BJ (cell line): ENCODE data around the gene WHRN. TPM values are rescaled to one million over a fixed set of nuclear protein-coding genes. Genes with fewer than 3 reads are reported as not detected.

Source experiments
- CTCF ChIA-PET: fragments of 350-600 bp; formaldehyde crosslinking; extraction: SDS; loops from one replicate; lab custom pipeline; 2021; ENCODE audit warnings: antibody characterized with exemption, inconsistent platforms; lab: Yijun Ruan, JAX
- POLR2A ChIA-PET: fragments of 300-600 bp; sonication (Branson Sonifier 250); formaldehyde crosslinking; extraction: SDS; loops from one replicate; lab custom pipeline; 2021; ENCODE audit warnings: antibody characterized with exemption; lab: Charles Lee
- DNase-seq: peaks from one replicate; pipeline ENCODE4 v3.0.0-alpha.2; 2011; ENCODE audit warnings: low read depth
- H3K27me3 ChIP-seq: 2 replicates; pipeline ENCODE4 v1.6.0; 2011; ENCODE audit warnings: low read length; ENCODE audit not compliant: control insufficient read depth, insufficient read depth
- H3K36me3 ChIP-seq: 2 replicates; pipeline ENCODE4 v1.5.1; 2011; ENCODE audit warnings: low read length; ENCODE audit not compliant: control insufficient read depth, insufficient read depth
- H3K4me3 ChIP-seq: 2 replicates; pipeline ENCODE4 v1.5.1; 2011; ENCODE audit warnings: low read depth, mild to moderate bottlenecking, control low read depth, low read length
- polyA plus RNA-seq: library from polyadenylated mRNA; depleted of rRNA; stranded (reverse); fragments of >200 nt; gene quantifications from 2 replicates; pipeline ENCODE4 v1.2.3, GENCODE V29; 2011
- TF ChIP-seq, protein P1 (sequence below): IDR thresholded peaks from 2 replicates; pipeline ENCODE4 v1.5.1; 2011; ENCODE audit warnings: low read depth, mild to moderate bottlenecking, control low read depth, inconsistent platforms, low read length, moderate library complexity; ENCODE audit not compliant: insufficient read depth

Gene WHRN
- polyA plus RNA-seq, 1 experiment = 1.5 TPM

DNA sequence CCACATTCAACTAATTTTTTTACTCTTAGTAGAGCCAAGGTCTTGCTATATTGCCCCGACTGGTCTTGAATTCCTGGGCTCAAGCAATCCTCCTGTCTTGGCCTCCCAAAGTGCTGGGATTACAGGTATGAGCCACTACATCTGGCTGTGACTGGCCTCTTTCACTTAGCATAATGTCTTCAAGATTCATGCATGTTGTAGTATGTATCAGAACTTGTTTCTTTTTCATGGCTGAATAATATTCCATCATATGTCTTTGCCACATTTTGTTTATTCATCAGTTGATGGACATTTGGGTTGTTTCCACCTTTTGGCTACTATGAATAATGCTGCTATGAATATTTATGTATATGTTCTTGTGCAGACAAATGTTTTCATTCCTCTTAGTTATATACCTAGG, 12.8 kb upstream of the WHRN start:
- DNase-seq = no peak
- Histone ChIP-seq H3K27me3 (peaks cover 10% of the 10 kb centered on the region), H3K36me3 (no peaks in the 10 kb centered on the region), H3K4me3 (no peak overlapping the region)
- ChIA-PET CTCF (no interaction called here), POLR2A (no interaction called here)
- TF ChIP-seq, protein P1, sequence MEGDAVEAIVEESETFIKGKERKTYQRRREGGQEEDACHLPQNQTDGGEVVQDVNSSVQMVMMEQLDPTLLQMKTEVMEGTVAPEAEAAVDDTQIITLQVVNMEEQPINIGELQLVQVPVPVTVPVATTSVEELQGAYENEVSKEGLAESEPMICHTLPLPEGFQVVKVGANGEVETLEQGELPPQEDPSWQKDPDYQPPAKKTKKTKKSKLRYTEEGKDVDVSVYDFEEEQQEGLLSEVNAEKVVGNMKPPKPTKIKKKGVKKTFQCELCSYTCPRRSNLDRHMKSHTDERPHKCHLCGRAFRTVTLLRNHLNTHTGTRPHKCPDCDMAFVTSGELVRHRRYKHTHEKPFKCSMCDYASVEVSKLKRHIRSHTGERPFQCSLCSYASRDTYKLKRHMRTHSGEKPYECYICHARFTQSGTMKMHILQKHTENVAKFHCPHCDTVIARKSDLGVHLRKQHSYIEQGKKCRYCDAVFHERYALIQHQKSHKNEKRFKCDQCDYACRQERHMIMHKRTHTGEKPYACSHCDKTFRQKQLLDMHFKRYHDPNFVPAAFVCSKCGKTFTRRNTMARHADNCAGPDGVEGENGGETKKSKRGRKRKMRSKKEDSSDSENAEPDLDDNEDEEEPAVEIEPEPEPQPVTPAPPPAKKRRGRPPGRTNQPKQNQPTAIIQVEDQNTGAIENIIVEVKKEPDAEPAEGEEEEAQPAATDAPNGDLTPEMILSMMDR = no peak

DNA sequence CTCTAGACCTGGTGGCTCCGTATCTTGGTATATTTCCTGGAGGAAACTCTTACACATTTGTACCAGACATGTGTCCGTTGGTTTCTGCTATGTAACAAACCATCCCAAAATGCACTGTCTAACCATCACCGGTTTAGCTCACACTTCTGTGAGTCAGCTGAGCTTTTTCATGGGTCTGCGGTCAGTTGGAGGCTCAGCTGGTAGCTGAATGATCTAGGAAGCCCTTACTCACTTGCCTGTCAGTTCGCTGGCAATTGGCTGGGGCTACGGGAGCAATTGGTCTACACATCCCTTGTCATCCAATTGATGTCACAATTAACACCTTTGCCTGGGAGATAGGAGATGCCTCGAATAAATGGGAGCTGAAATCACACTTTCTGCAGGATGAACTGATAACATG, 11.6 kb upstream of the WHRN start:
- ChIA-PET POLR2A (no interaction called here), CTCF (interaction anchor here (1.8 kb wide), 1 partner anchor 20 kb away, joined by 5 read pairs; no protein-coding TSS in a partner anchor)
- Histone ChIP-seq H3K36me3 (no peaks in the 10 kb centered on the region), H3K4me3 (no peak overlapping the region), H3K27me3 (peaks cover 6% of the 10 kb centered on the region)
- TF ChIP-seq, protein P1 = no peak
- no peak for DNase-seq

- CTCF ChIA-PET = interaction anchor here (1.8 kb wide), 1 partner anchor 21 kb away, joined by 5 read pairs; no protein-coding TSS in a partner anchor
Observed at GRCh38 chr9:114515528-114515927, 10.3 kb upstream of the WHRN start.

GRCh38 chr9:114513959-114514267, 8.6 kb upstream of the WHRN start:
- Histone ChIP-seq H3K4me3 (no peak overlapping the region), H3K27me3 (peaks cover 19% of the 10 kb centered on the region), H3K36me3 (no peaks in the 10 kb centered on the region)
- POLR2A ChIA-PET = no interaction called here
- TF ChIP-seq, protein P1 = no peak
- CTCF ChIA-PET = no interaction called here
- DNase-seq = no peak

More at GRCh38 chr9:114515528-114515927, 10.3 kb upstream of the WHRN start:
- Histone ChIP-seq H3K36me3 (no peaks in the 10 kb centered on the region), H3K27me3 (peaks cover 14% of the 10 kb centered on the region), H3K4me3 (no peak overlapping the region)
- no peak for DNase-seq
- TF ChIP-seq, protein P1 = no peak
- POLR2A ChIA-PET = no interaction called here

DNA sequence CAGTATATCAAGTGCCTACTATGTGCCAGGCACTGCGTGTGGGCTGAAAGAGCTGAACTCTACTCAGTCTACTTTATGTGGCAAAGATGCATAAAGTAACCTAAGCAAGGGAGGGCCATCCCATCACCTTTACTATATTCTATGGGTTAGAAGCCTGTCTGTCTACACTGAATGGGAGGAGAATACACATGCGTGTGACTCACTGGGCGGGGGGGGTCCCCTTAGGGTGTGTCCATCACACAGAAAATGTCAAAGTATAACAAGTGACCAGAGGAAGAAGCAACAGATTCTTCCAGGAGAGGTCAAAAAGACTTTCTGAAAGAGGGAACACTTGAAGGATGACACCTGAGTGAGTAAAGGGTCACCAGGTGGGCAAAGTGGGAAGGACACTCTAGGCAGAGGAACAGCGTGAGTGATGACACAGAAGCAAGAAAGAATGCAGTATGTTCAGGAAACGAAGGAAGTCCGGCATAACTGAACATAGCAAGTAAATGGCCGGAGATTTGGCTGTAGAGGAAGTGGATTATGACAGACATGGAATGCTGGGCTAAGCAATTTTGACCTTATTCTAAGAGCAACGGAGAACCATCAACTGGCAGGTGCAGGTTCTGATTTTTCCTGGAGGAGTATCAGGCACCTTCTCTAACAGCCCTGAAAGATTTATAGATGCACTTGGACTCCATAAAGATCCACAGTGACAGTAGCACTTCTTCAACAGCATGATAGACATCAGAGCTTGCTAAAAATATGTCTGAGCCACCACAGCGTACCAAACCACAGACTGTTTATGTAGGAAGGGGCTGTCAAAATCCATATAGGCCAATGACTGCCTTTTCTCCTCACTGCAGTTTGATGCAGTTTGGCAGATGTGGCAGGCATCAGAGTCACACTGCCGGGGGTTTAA, 8.0 kb upstream of the WHRN start:
- H3K36me3 ChIP-seq = no peaks in the 10 kb centered on the region
- no peak overlapping the region for H3K4me3 ChIP-seq
- H3K27me3 ChIP-seq = peaks cover 21% of the 10 kb centered on the region
- no peak for DNase-seq
- ChIA-PET POLR2A (no interaction called here), CTCF (no interaction called here)
- TF ChIP-seq, protein P1 = no peak
